ENCODE results near the gene LRRC28.

GRCh38 chr15:99296386-99296785 is 45.1 kb downstream of the LRRC28 start:
- TF ChIP-seq CTCF (IDR thresholded peaks at IDR 0.05): no peak
- no peak for TF ChIP-seq EZH2 (IDR thresholded peaks at IDR 0.05; ENCODE audit: borderline replicate concordance, insufficient read depth, low read depth, low read length, poor library complexity, severe bottlenecking)
